PC-3 (cell line): ENCODE measurements around the gene RBPMS2. TPM values are rescaled to one million over a fixed set of nuclear protein-coding genes. Genes with fewer than 3 reads are reported as not detected.

Experiments
- ATAC-seq: fragments of 200-7000 bp; cut with Tn5 transposase; 2 replicates; pipeline ENCODE4 v1.9.1; 2020; ENCODE audit warnings: mild to moderate bottlenecking, moderate library complexity
- BruUV-seq: library from RNA; stranded (reverse); fragments of 400-500 nt; replicated peaks from 2 replicates; lab custom pipeline; 2021; lab: Mats Ljungman, UMichigan
- CTCF ChIA-PET: fragments of 300-600 bp; sonication (Branson Sonifier 250); formaldehyde crosslinking; loops from one replicate; lab custom pipeline; 2022; ENCODE audit warnings: antibody characterized with exemption; lab: Charles Lee
- POLR2A ChIA-PET: fragments of 300-600 bp; sonication (Branson Sonifier 250); formaldehyde crosslinking; loops from one replicate; lab custom pipeline; 2022; ENCODE audit warnings: antibody characterized with exemption; ENCODE audit not compliant: unreplicated experiment; lab: Charles Lee
- DNase-seq: peaks from one replicate; pipeline ENCODE4 v3.0.0-alpha.2; 2015
- H2AFZ ChIP-seq: fragments of 300-600 bp; sonication (generic); 2 replicates; pipeline ENCODE4 v1.6.0; 2016; ENCODE audit warnings: antibody characterized with exemption, low read length
- H3F3A ChIP-seq: fragments of 300-600 bp; sonication (generic); one replicate; pipeline ENCODE4 v1.6.0; 2017; ENCODE audit warnings: antibody characterized with exemption, low read length, control low read depth, mild to moderate bottlenecking; ENCODE audit not compliant: unreplicated experiment
- H3K27ac ChIP-seq: fragments of 300-600 bp; sonication (generic); 2 replicates; pipeline ENCODE4 v1.5.1; 2016; ENCODE audit warnings: mild to moderate bottlenecking, low read length
- H3K27me3 ChIP-seq: fragments of 300-600 bp; sonication (generic); 2 replicates; pipeline ENCODE4 v1.6.1; 2016; ENCODE audit warnings: low read length, mixed read lengths
- H3K36me3 ChIP-seq: fragments of 300-600 bp; sonication (generic); 2 replicates; pipeline ENCODE4 v1.6.1; 2016; ENCODE audit warnings: low read depth, mixed run types, low read length, mixed read lengths
- H3K4me1 ChIP-seq: fragments of 300-600 bp; sonication (generic); 2 replicates; pipeline ENCODE4 v1.5.1; 2016; ENCODE audit warnings: low read length; ENCODE audit not compliant: insufficient read depth
- H3K4me2 ChIP-seq: fragments of 300-600 bp; sonication (generic); 2 replicates; pipeline ENCODE4 v1.6.0; 2016; ENCODE audit warnings: low read length
- H3K4me3 ChIP-seq: fragments of 300-600 bp; sonication (generic); 2 replicates; pipeline ENCODE4 v1.5.1; 2016; ENCODE audit warnings: mild to moderate bottlenecking, low read length, mixed read lengths
- H3K79me2 ChIP-seq: fragments of 300-600 bp; sonication (generic); 2 replicates; pipeline ENCODE4 v1.6.1; 2017; ENCODE audit warnings: low read length, mixed read lengths
- H3K9ac ChIP-seq: fragments of 300-600 bp; sonication (generic); 2 replicates; pipeline ENCODE4 v1.6.0; 2016; ENCODE audit warnings: mild to moderate bottlenecking, low read length
- H3K9me2 ChIP-seq: fragments of 300-600 bp; sonication (generic); replicated peaks from 2 replicates; pipeline ENCODE4 v1.6.1; 2016; ENCODE audit warnings: mixed run types, low read length, mixed read lengths
- H3K9me3 ChIP-seq: fragments of 300-600 bp; sonication (generic); 2 replicates; pipeline ENCODE4 v1.6.1; 2016; ENCODE audit warnings: low read length, mixed read lengths
- H4K20me1 ChIP-seq: fragments of 300-600 bp; sonication (generic); 2 replicates; pipeline ENCODE4 v1.6.1; 2016; ENCODE audit warnings: low read length, mixed read lengths
- CTCF ChIP-seq: fragments of 300-600 bp; sonication (generic); conservative IDR thresholded peaks from 2 replicates; pipeline ENCODE4 v1.5.1; 2017; ENCODE audit warnings: antibody characterized with exemption, low read depth, mild to moderate bottlenecking, low read length
- EZH2 ChIP-seq: fragments of 300-600 bp; sonication (generic); IDR thresholded peaks from one replicate; pipeline ENCODE4 v1.6.1; 2017; ENCODE audit warnings: antibody characterized with exemption, mild to moderate bottlenecking, low read length; ENCODE audit not compliant: unreplicated experiment
- EZH2phosphoT487 ChIP-seq: fragments of 300-600 bp; sonication (generic); IDR thresholded peaks from 2 replicates; pipeline ENCODE4 v1.6.1; 2018; ENCODE audit warnings: mild to moderate bottlenecking, antibody characterized with exemption, low read length, borderline replicate concordance
- intact Hi-C: fragments of 100-400 bp; cut with micrococcal nuclease; formaldehyde crosslinking; loops from 2 replicates; pipeline ENCODE4 v1.9.0; 2023
- total RNA-seq: library from RNA; depleted of rRNA; stranded (reverse); fragments of >200 nt; gene quantifications from 2 replicates; pipeline ENCODE4 v1.2.3, GENCODE V29; 2014

RBPMS2 gene
- total RNA-seq, 1 experiment from 2014 or later: not detected

GRCh38 chr15:64705006-64705405 lies 70.4 kb downstream of the RBPMS2 start:
- no peaks in the 10 kb centered on the region for H3K9me3 ChIP-seq
- no peak for ATAC-seq
- no peak overlapping the region for H3K27ac ChIP-seq
- peaks cover 29% of the 10 kb centered on the region for H3K79me2 ChIP-seq
- TF ChIP-seq CTCF (no peak), EZH2phosphoT487 (no peak), EZH2 (no peak)
- CTCF ChIA-PET: no interaction called here
- H3K27me3 ChIP-seq: no peaks in the 10 kb centered on the region
- H3K4me3 ChIP-seq: no peak overlapping the region
- H3K36me3 ChIP-seq: no peaks in the 10 kb centered on the region
- no peak overlapping the region for H3K4me2 ChIP-seq
- no TSS peak for BruUV-seq
- no peak for DNase-seq
- POLR2A ChIA-PET: no interaction called here
- H3K4me1 ChIP-seq: peaks cover 25% of the 10 kb centered on the region
- no peak overlapping the region for H3K9ac ChIP-seq
- no peaks in the 10 kb centered on the region for H3F3A ChIP-seq
- intact Hi-C loops: no loop called here
- H2AFZ ChIP-seq: no peak overlapping the region
- peaks cover 2% of the 10 kb centered on the region; the same call in 1 of the 2 replicates for H4K20me1 ChIP-seq
- H3K9me2 ChIP-seq: no peaks in the 10 kb centered on the region

GRCh38 chr15:64703632-64703959 lies 71.8 kb downstream of the RBPMS2 start:
- POLR2A ChIA-PET: no interaction called here
- Histone ChIP-seq H3K4me2 (peak overlapping the region; percentile 84), H3K36me3 (no peaks in the 10 kb centered on the region), H2AFZ (peak overlapping the region; percentile 74), H3K9me2 (no peaks in the 10 kb centered on the region), H3K79me2 (peaks cover 43% of the 10 kb centered on the region), H3F3A (no peaks in the 10 kb centered on the region), H3K4me3 (peak overlapping the region; percentile 93), H3K27ac (no peak overlapping the region), H3K4me1 (peaks cover 32% of the 10 kb centered on the region), H3K9ac (peak overlapping the region; percentile 85), H3K27me3 (no peaks in the 10 kb centered on the region), H3K9me3 (no peaks in the 10 kb centered on the region), H4K20me1 (peaks cover 10% of the 10 kb centered on the region; the same call in 1 of the 2 replicates)
- no peak for TF ChIP-seq CTCF
- no peak for TF ChIP-seq EZH2
- TF ChIP-seq EZH2phosphoT487: no peak
- ATAC-seq: no peak
- intact Hi-C loops: no loop called here
- TSS peak; percentile 92 for BruUV-seq
- CTCF ChIA-PET: no interaction called here
- DNase-seq: no peak

GRCh38 chr15:64702816-64703631 lies 72.4 kb downstream of the RBPMS2 start:
- H3K4me1 ChIP-seq: peaks cover 34% of the 10 kb centered on the region
- no TSS peak for BruUV-seq
- ATAC-seq (peak; percentile 99), DNase-seq (peak; percentile 82)
- no peaks in the 10 kb centered on the region for H3K36me3 ChIP-seq
- H2AFZ ChIP-seq: peak overlapping the region; percentile 74
- H3K9me2 ChIP-seq: no peaks in the 10 kb centered on the region
- no peaks in the 10 kb centered on the region for H3K9me3 ChIP-seq
- TF ChIP-seq EZH2 (no peak), EZH2phosphoT487 (no peak), CTCF (no peak)
- CTCF ChIA-PET: no interaction called here
- H3K9ac ChIP-seq: peak overlapping the region; percentile 85
- H3K27me3 ChIP-seq: no peaks in the 10 kb centered on the region
- peak overlapping the region; percentile 84 for H3K4me2 ChIP-seq
- H3F3A ChIP-seq: no peaks in the 10 kb centered on the region
- POLR2A ChIA-PET: no interaction called here
- intact Hi-C loops: no loop called here
- peaks cover 14% of the 10 kb centered on the region; the same call in 1 of the 2 replicates for H4K20me1 ChIP-seq
- peaks cover 48% of the 10 kb centered on the region for H3K79me2 ChIP-seq
- no peak overlapping the region for H3K27ac ChIP-seq
- peak overlapping the region; percentile 93 for H3K4me3 ChIP-seq
